Endothelial cell of umbilical vein (primary cell): Measurements from ENCODE around the gene CKS2. TPM values are rescaled to one million over a fixed set of nuclear protein-coding genes. Genes with fewer than 3 reads are reported as not detected.

Experiments used
- BruUV-seq: library from RNA; stranded (reverse); fragments of 400-500 nt; replicated peaks from 2 replicates; lab custom pipeline; 2021; lab: Mats Ljungman, UMichigan
- CTCF ChIA-PET: fragments of 300-600, 350-600 bp; sonication (Branson Sonifier 250); formaldehyde crosslinking; loops from one replicate; lab custom pipeline; 2021; ENCODE audit warnings: antibody characterized with exemption, inconsistent platforms; lab: Charles Lee
- POLR2A ChIA-PET: fragments of 300-600, 350-600 bp; sonication (Branson Sonifier 250); formaldehyde crosslinking; loops from one replicate; lab custom pipeline; 2021; ENCODE audit warnings: antibody characterized with exemption, inconsistent platforms; lab: Charles Lee
- DNase-seq: peaks from one replicate; pipeline ENCODE4 v3.0.0-alpha.2; 2011; ENCODE audit warnings: low read depth, low spot score
- FAIRE-seq: peaks from 2 replicates; lab custom pipeline; 2011; peaks lifted over from hg19 to GRCh38; lab: Jason Lieb, UNC
- H2AFZ ChIP-seq: 2 replicates; pipeline ENCODE4 v1.6.0; 2012; ENCODE audit warnings: low read depth, low read length, control low read depth, inconsistent platforms
- H3K27ac ChIP-seq: 2 replicates; pipeline ENCODE4 v1.5.1; 2011; ENCODE audit warnings: low read depth, mild to moderate bottlenecking, control low read depth, low read length, moderate library complexity; ENCODE audit not compliant: insufficient read depth
- H3K27me3 ChIP-seq, 2 experiments: 2 replicates each; pipeline versions ENCODE4 v1.6.0 to v1.6.1; 2011; ENCODE audit warnings: low read length in 2 of 2, mixed read lengths in 1 of 2; ENCODE audit not compliant: control insufficient read depth in 2 of 2, insufficient read depth in 2 of 2
- H3K36me3 ChIP-seq, 2 experiments: 2 replicates in 1 of 2; 3 replicates in 1 of 2; pipeline ENCODE4 v1.5.1; 2011; ENCODE audit warnings: low read length in 2 of 2, mild to moderate bottlenecking in 1 of 2, moderate library complexity in 1 of 2; ENCODE audit not compliant: control insufficient read depth in 2 of 2, insufficient read depth in 2 of 2; ENCODE audit errors: extremely low read depth in 1 of 2
- H3K4me1 ChIP-seq: 3 replicates; pipeline ENCODE4 v1.5.1; 2011; ENCODE audit warnings: mild to moderate bottlenecking, low read length; ENCODE audit not compliant: control insufficient read depth, insufficient read depth; ENCODE audit errors: extremely low read depth
- H3K4me2 ChIP-seq: 2 replicates; pipeline ENCODE4 v1.6.1; 2011; ENCODE audit warnings: low read length, control low read depth, mixed read lengths; ENCODE audit not compliant: insufficient read depth
- H3K4me3 ChIP-seq, 3 experiments: fragments of 200-600 bp in 1 of 3; sonication (generic), shearing (Covaris generic) in 1 of 3; replicated peaks in 1 of 3; 2 replicates each; pipeline ENCODE4 v1.5.1; 2011 to 2016; ENCODE audit warnings: control low read depth in 3 of 3, low read length in 3 of 3, mild to moderate bottlenecking in 2 of 3, inconsistent platforms in 1 of 3, low read depth in 1 of 3, moderate library complexity in 1 of 3; ENCODE audit not compliant: insufficient read depth in 1 of 3
- H3K79me2 ChIP-seq: 2 replicates; pipeline ENCODE4 v1.6.0; 2012; ENCODE audit warnings: low read length, inconsistent platforms; ENCODE audit not compliant: control insufficient read depth, insufficient read depth
- H3K9ac ChIP-seq: replicated peaks from 2 replicates; pipeline ENCODE3; 2011; ENCODE audit warnings: low read length, control low read depth; ENCODE audit not compliant: insufficient read depth; ENCODE audit errors: extremely low read depth
- H3K9me1 ChIP-seq: replicated peaks from 3 replicates; pipeline ENCODE4 v1.6.0; 2011; ENCODE audit warnings: mild to moderate bottlenecking, low read length; ENCODE audit not compliant: control insufficient read depth, insufficient read depth; ENCODE audit errors: extremely low read depth
- H3K9me3 ChIP-seq: replicated peaks from 2 replicates; pipeline ENCODE4 v1.5.1; 2012; ENCODE audit warnings: low read length, inconsistent platforms; ENCODE audit not compliant: control insufficient read depth, insufficient read depth
- H4K20me1 ChIP-seq: replicated peaks from 2 replicates; pipeline ENCODE3; 2011; ENCODE audit warnings: mild to moderate bottlenecking, low read length; ENCODE audit not compliant: control insufficient read depth, insufficient read depth; ENCODE audit errors: extremely low read depth
- EZH2 ChIP-seq: IDR thresholded peaks from 2 replicates; pipeline ENCODE4 v1.6.1; 2012; ENCODE audit warnings: borderline replicate concordance, low read depth, mild to moderate bottlenecking, moderate library complexity, low read length, inconsistent platforms; ENCODE audit not compliant: severe bottlenecking
- FOS ChIP-seq: IDR thresholded peaks from 2 replicates; pipeline ENCODE4 v1.6.1; 2011; ENCODE audit warnings: mild to moderate bottlenecking, low read length, moderate library complexity, borderline replicate concordance; ENCODE audit not compliant: insufficient read depth
- GATA2 ChIP-seq: IDR thresholded peaks from 2 replicates; pipeline ENCODE4 v1.7.0; 2011; ENCODE audit warnings: low read depth, mild to moderate bottlenecking, moderate library complexity, mixed read lengths, low read length; ENCODE audit not compliant: insufficient read length, insufficient read depth
- JUN ChIP-seq: IDR thresholded peaks from 2 replicates; pipeline ENCODE4 v1.6.1; 2011; ENCODE audit warnings: borderline replicate concordance, low read depth; ENCODE audit not compliant: insufficient read length, insufficient read depth
- MYC ChIP-seq: IDR thresholded peaks from one replicate; pipeline ENCODE4 v1.6.1; 2011; ENCODE audit warnings: mild to moderate bottlenecking, low read depth, low read length
- POLR2A ChIP-seq: IDR thresholded peaks from 2 replicates; pipeline ENCODE4 v1.6.1; 2012; ENCODE audit warnings: low read depth, mild to moderate bottlenecking, control low read depth, low read length
- POLR2AphosphoS5 ChIP-seq: IDR thresholded peaks from 2 replicates; pipeline ENCODE4 v1.6.1; 2012; ENCODE audit warnings: low read depth, mild to moderate bottlenecking, control low read depth, low read length, moderate library complexity; ENCODE audit not compliant: insufficient read depth
- dilution Hi-C: fragments of 300-500 bp; cut with MboI; formaldehyde crosslinking; loops from one replicate; pipeline ENCODE4 v1.15.0; 2019; ENCODE audit warnings: low sequenced_read_pairs; ENCODE audit not compliant: extremely low pct_ligation_motif_present
- intact Hi-C: fragments of 100-400 bp; cut with micrococcal nuclease; formaldehyde crosslinking; loops from one replicate; pipeline ENCODE4 v1.10.0; 2022
- polyA plus RNA-seq, 4 experiments: library from polyadenylated mRNA; depleted of rRNA in 3 of 4; stranded (reverse) in 3 of 4; unstranded in 1 of 4; fragments of >200 nt; gene quantifications; 2 replicates each; pipeline versions ENCODE4 v1.2.1 to v1.2.3, GENCODE V29; 2011 to 2012; ENCODE audit warnings: missing spikeins in 1 of 4
- total RNA-seq: library from RNA; stranded (reverse); gene quantifications from 2 replicates; pipeline ENCODE4 v1.2.3, GENCODE V29; 2021
- TF ChIP-seq, protein P1 (sequence below), 2 donors: IDR thresholded peaks; 1 replicate in 1 of 2; 2 replicates in 1 of 2; pipeline ENCODE4 v1.5.1; 2011; ENCODE audit warnings: low read length in 2 of 2, mild to moderate bottlenecking in 2 of 2, moderate library complexity in 2 of 2, control low read depth in 1 of 2, inconsistent platforms in 1 of 2, low read depth in 1 of 2; ENCODE audit not compliant: insufficient read depth in 1 of 2; ENCODE audit errors: extremely low read depth in 1 of 2
- TF ChIP-seq, protein P2 (sequence below): IDR thresholded peaks from 2 replicates; pipeline ENCODE4 v1.6.1; 2011; ENCODE audit not compliant: insufficient read depth, insufficient read length

The CKS2 gene
- total and polyA plus RNA-seq, 2 donors (not counting 3 experiments of a cell fraction or from before 2014, with no cell fraction given) = 153 to 269 TPM

DNA sequence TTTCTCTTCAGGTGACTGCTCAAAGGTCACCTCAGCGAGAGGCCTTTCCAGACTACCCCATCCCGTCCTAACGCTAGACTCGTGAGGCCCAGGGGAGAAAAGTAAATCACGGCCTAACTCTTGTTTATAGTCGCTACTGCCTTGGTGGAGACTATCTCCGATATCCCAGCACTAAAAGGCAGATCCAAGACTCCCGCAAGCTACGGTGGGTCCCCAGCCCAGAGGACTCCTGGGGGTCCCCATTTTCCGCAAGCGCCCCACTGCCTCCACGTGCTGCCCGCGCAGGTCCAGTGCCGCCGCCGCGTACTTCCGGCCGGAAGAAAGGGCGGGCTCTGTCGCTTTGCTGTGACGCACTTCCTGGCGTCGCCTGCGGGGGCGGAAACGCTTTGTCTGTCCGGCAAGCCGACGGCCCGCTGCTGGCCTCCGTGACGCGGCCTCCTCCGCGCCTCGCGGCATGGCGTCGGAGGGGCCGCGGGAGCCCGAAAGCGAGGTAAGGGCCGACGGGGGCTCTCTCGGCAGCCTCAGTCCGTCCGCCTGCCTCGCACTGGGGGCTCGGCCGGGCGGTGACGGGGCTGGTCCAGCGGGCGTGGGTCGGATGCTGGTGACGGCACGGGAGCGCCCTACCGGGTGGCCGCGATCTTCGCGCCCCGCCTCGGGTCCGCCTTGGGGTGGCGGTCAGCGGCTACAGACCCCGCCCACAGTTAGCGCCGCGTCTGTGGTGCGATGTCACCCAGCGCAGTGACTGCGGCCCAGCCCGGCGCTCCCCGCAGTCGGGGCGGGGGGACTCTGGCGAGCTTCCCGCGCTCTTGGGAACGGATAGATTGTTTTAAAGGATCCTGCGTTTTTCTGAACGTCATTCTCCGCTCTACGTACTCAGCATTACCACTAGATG, 7.4 kb downstream of the CKS2 start, which contains the start of gene SECISBP2:
Gene SECISBP2, plus strand, starts transcription at position 378 of the 892 bp plus-strand sequence. Its CDS starts 77 bp downstream, at position 455.
- dilution Hi-C loops = no loop called here
- intact Hi-C loops = loop anchor here (1.0 to 10.0 kb wide), 6 partner anchors 8 to 542 kb away; partner anchors contain the start of gene SEMA4D
- Histone ChIP-seq H3K79me2 (peaks cover 67% of the 10 kb centered on the region), H3K36me3 (peaks cover 2 to 21% of the 10 kb centered on the region in 2 experiments), H3K9ac (peak within 1 kb of the TSS; percentile 99), H3K27me3 (no peaks in the 10 kb centered on the region), H3K4me2 (peak within 1 kb of the TSS; percentile 96), H2AFZ (peak within 1 kb of the TSS; percentile 48), H3K4me3 (peak within 1 kb of the TSS; percentile 58 to 94 (median 84)), H3K27ac (peak within 1 kb of the TSS; percentile 100), H3K9me3 (no peaks in the 10 kb centered on the region), H4K20me1 (no peaks in the 10 kb centered on the region), H3K9me1 (no peaks in the 10 kb centered on the region), H3K4me1 (peaks cover 36% of the 10 kb centered on the region)
- peak; percentile 90 for FAIRE-seq
- peak; percentile 98 for DNase-seq
- ChIA-PET CTCF (interaction anchor here (0.5 to 1.0 kb wide), 13 partner anchors 9 to 234 kb away, joined by 3 to 39 read pairs (median 4); no protein-coding TSS in a partner anchor), POLR2A (interaction anchor here (0.6 to 1.0 kb wide), 3 partner anchors 8 to 233 kb away, joined by 3 to 4 read pairs (median 3); no protein-coding TSS in a partner anchor)
- BruUV-seq = no TSS peak
- peak; percentile 22 for TF ChIP-seq FOS
- peak; percentile 99 for TF ChIP-seq POLR2AphosphoS5
- no peak for TF ChIP-seq JUN
- TF ChIP-seq, protein P1, sequence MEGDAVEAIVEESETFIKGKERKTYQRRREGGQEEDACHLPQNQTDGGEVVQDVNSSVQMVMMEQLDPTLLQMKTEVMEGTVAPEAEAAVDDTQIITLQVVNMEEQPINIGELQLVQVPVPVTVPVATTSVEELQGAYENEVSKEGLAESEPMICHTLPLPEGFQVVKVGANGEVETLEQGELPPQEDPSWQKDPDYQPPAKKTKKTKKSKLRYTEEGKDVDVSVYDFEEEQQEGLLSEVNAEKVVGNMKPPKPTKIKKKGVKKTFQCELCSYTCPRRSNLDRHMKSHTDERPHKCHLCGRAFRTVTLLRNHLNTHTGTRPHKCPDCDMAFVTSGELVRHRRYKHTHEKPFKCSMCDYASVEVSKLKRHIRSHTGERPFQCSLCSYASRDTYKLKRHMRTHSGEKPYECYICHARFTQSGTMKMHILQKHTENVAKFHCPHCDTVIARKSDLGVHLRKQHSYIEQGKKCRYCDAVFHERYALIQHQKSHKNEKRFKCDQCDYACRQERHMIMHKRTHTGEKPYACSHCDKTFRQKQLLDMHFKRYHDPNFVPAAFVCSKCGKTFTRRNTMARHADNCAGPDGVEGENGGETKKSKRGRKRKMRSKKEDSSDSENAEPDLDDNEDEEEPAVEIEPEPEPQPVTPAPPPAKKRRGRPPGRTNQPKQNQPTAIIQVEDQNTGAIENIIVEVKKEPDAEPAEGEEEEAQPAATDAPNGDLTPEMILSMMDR (IDR thresholded peaks at IDR 0.05; ENCODE audit: extremely low read depth in 1 of 2, insufficient read depth in 1 of 2, low read depth in 1 of 2, low read length in 2 of 2) = peak; percentile 68 to 78
- peak; percentile 96 for TF ChIP-seq MYC
- TF ChIP-seq GATA2 = no peak
- peak; percentile 97 for TF ChIP-seq POLR2A
- TF ChIP-seq, protein P2, sequence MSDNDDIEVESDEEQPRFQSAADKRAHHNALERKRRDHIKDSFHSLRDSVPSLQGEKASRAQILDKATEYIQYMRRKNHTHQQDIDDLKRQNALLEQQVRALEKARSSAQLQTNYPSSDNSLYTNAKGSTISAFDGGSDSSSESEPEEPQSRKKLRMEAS = peak; percentile 91
- no peak for TF ChIP-seq EZH2
